Measurements from ENCODE around the gene PMVK. TPM values are rescaled to one million over a fixed set of nuclear protein-coding genes. Genes with fewer than 3 reads are reported as not detected.

Gene PMVK
- 10 to 100 TPM in 1 of 2 donors, 1 to 10 TPM in 1; 9.7 to 14.6 TPM for total RNA-seq
- 10 to 100 TPM; 22.6 to 37.3 TPM for polyA plus RNA-seq

DNA sequence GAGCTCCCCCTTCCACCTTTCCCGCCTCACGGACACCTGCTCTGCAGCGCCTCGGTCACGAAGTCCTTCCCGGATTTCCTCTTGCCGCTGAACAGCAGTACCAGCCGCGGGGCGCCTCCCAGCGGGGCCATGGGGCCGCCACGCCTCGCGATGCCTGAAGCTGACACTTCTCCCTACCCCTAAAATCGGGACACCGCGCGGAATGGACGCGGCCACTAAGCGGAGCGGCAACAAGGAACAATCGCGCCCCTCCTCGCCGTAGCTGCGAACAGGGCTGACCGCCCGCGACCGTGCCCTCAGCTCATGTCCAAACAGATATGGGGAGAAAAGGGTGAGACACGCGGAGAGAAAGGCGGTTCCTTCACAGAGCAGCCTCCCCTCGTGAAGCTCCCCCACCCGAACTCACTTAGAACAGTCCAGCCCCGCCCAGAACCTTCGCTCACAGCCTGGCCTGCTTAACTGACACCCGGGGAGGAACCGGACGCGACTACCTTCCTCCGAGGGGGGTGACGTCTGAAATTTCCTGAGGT is at the start of gene PMVK:
TSS of gene PMVK (minus strand) at position 165 of the 530 bp plus-strand sequence. CDS start at position 131, 34 bp downstream.
- Histone ChIP-seq H3K9ac (ENCODE audit: low read depth in 1 of 2, low read length in 2 of 2) (peak within 1 kb of the TSS; percentile 98), H3K4me3 (ENCODE audit: low read depth in 1 of 3, low read length in 3 of 3) (peak within 1 kb of the TSS; percentile 49 to 77 (median 63)), H3K9me3 (ENCODE audit: control insufficient read depth in 4 of 4, low read length in 3 of 4) (no peaks in the 10 kb centered on the region), H3K4me1 (ENCODE audit: control insufficient read depth in 4 of 4, insufficient read depth in 4 of 4, low read length in 3 of 4) (peaks cover 0 to 34% (median 26%) of the 10 kb centered on the region in 4 donors), H3K27ac (ENCODE audit: low read depth in 1 of 2, low read length in 2 of 2) (peak within 1 kb of the TSS; percentile 94 to 100), H3K27me3 (ENCODE audit: control insufficient read depth in 4 of 4, insufficient read depth in 4 of 4, low read length in 3 of 4) (no peaks in the 10 kb centered on the region), H3K36me3 (ENCODE audit: control insufficient read depth in 4 of 4, insufficient read depth in 3 of 4, low read depth in 1 of 4, low read length in 3 of 4) (no peaks in the 10 kb centered on the region)
- under 1% methylated on average over 45 of the region's 45 CpGs for WGBS
- TF ChIP-seq, protein P1, sequence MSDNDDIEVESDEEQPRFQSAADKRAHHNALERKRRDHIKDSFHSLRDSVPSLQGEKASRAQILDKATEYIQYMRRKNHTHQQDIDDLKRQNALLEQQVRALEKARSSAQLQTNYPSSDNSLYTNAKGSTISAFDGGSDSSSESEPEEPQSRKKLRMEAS (IDR thresholded peaks at IDR 0.05) = peak; percentile 99
- TF ChIP-seq FOXA1 (IDR thresholded peaks at IDR 0.05) (no peak), NR2F2 (IDR thresholded peaks at IDR 0.05) (peak; percentile 36), RAD21 (IDR thresholded peaks at IDR 0.05) (peak; percentile 55 to 58), TAF1 (conservative IDR thresholded peaks at IDR 0.05) (peak; percentile 62), YY1 (IDR thresholded peaks at IDR 0.05) (peak; percentile 95), GABPA (IDR thresholded peaks at IDR 0.05 in 1 of 2, conservative IDR thresholded peaks at IDR 0.05 in 1 of 2) (peak in 1 of 2 donors; percentile 78), SP1 (IDR thresholded peaks at IDR 0.05) (peak; percentile 79), FOXA2 (IDR thresholded peaks at IDR 0.05) (no peak), RXRA (IDR thresholded peaks at IDR 0.05) (peak in 1 of 2 donors; percentile 61), HNF4A (conservative IDR thresholded peaks at IDR 0.05) (peak; percentile 2 to 23), HNF4G (IDR thresholded peaks at IDR 0.05) (no peak)
- TF ChIP-seq, protein P2, sequence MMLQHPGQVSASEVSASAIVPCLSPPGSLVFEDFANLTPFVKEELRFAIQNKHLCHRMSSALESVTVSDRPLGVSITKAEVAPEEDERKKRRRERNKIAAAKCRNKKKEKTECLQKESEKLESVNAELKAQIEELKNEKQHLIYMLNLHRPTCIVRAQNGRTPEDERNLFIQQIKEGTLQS (IDR thresholded peaks at IDR 0.05) = no peak
- TF ChIP-seq, protein P3, sequence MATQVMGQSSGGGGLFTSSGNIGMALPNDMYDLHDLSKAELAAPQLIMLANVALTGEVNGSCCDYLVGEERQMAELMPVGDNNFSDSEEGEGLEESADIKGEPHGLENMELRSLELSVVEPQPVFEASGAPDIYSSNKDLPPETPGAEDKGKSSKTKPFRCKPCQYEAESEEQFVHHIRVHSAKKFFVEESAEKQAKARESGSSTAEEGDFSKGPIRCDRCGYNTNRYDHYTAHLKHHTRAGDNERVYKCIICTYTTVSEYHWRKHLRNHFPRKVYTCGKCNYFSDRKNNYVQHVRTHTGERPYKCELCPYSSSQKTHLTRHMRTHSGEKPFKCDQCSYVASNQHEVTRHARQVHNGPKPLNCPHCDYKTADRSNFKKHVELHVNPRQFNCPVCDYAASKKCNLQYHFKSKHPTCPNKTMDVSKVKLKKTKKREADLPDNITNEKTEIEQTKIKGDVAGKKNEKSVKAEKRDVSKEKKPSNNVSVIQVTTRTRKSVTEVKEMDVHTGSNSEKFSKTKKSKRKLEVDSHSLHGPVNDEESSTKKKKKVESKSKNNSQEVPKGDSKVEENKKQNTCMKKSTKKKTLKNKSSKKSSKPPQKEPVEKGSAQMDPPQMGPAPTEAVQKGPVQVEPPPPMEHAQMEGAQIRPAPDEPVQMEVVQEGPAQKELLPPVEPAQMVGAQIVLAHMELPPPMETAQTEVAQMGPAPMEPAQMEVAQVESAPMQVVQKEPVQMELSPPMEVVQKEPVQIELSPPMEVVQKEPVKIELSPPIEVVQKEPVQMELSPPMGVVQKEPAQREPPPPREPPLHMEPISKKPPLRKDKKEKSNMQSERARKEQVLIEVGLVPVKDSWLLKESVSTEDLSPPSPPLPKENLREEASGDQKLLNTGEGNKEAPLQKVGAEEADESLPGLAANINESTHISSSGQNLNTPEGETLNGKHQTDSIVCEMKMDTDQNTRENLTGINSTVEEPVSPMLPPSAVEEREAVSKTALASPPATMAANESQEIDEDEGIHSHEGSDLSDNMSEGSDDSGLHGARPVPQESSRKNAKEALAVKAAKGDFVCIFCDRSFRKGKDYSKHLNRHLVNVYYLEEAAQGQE (IDR thresholded peaks at IDR 0.05) = peak; percentile 89
- TF ChIP-seq, protein P4, sequence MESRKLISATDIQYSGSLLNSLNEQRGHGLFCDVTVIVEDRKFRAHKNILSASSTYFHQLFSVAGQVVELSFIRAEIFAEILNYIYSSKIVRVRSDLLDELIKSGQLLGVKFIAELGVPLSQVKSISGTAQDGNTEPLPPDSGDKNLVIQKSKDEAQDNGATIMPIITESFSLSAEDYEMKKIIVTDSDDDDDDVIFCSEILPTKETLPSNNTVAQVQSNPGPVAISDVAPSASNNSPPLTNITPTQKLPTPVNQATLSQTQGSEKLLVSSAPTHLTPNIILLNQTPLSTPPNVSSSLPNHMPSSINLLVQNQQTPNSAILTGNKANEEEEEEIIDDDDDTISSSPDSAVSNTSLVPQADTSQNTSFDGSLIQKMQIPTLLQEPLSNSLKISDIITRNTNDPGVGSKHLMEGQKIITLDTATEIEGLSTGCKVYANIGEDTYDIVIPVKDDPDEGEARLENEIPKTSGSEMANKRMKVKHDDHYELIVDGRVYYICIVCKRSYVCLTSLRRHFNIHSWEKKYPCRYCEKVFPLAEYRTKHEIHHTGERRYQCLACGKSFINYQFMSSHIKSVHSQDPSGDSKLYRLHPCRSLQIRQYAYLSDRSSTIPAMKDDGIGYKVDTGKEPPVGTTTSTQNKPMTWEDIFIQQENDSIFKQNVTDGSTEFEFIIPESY (IDR thresholded peaks at IDR 0.05) = peak; percentile 96
- TF ChIP-seq, protein P5, sequence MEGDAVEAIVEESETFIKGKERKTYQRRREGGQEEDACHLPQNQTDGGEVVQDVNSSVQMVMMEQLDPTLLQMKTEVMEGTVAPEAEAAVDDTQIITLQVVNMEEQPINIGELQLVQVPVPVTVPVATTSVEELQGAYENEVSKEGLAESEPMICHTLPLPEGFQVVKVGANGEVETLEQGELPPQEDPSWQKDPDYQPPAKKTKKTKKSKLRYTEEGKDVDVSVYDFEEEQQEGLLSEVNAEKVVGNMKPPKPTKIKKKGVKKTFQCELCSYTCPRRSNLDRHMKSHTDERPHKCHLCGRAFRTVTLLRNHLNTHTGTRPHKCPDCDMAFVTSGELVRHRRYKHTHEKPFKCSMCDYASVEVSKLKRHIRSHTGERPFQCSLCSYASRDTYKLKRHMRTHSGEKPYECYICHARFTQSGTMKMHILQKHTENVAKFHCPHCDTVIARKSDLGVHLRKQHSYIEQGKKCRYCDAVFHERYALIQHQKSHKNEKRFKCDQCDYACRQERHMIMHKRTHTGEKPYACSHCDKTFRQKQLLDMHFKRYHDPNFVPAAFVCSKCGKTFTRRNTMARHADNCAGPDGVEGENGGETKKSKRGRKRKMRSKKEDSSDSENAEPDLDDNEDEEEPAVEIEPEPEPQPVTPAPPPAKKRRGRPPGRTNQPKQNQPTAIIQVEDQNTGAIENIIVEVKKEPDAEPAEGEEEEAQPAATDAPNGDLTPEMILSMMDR (IDR thresholded peaks at IDR 0.05; ENCODE audit: low read depth, low read length, missing input control) = no peak
- DNase-seq (ENCODE audit: low spot score) = peak; percentile 93

All from liver (tissue), 9 donors.